ENCODE measurements around the gene CORO7.
"Not testable (repeated sequence)": the region's sequence is repeated elsewhere in the genome, so short reads cannot be mapped to it uniquely, and the experiment has no call there.

Gene CORO7

DNA sequence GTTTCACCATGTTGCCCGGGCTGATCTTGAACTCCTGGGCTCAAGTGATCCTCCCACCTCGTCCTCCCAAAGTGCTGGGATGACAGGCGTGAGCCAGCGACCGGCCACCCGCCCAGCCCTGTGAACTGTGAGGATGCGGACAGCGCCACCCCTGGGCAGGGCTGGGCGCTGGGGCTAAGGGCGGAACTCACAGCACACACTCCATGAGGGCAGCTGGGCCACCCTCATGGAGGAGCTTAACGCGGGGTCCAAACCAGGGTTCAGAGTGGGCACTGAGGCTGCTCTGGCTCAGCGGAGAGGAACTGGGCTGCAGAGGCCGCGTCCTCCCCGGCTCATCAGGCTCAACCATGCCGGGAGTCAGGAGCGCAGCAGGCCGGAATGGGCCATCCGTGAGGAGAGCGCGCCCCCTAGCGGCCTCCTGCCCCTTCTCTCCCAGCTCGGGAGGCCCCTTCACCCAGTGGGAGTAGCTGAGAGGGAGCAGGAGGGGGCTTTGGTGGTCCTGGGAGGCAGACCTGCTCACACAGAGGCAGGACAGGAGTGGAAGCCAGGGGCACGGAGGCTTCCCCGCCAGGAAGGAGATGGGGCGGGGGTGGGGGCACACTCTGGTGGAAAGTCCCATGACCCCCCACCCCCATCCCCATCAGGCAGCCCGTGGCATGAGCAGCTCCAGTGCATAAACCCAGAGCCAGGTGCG, 13.8 kb downstream of the CORO7 start:
- H3K4me3 ChIP-seq (replicated peaks in 1 of 2; ENCODE audit: low read depth in 2 of 2, low read length in 2 of 2), result peak overlapping the region; percentile 11 to 18
- TF ChIP-seq, protein P1, sequence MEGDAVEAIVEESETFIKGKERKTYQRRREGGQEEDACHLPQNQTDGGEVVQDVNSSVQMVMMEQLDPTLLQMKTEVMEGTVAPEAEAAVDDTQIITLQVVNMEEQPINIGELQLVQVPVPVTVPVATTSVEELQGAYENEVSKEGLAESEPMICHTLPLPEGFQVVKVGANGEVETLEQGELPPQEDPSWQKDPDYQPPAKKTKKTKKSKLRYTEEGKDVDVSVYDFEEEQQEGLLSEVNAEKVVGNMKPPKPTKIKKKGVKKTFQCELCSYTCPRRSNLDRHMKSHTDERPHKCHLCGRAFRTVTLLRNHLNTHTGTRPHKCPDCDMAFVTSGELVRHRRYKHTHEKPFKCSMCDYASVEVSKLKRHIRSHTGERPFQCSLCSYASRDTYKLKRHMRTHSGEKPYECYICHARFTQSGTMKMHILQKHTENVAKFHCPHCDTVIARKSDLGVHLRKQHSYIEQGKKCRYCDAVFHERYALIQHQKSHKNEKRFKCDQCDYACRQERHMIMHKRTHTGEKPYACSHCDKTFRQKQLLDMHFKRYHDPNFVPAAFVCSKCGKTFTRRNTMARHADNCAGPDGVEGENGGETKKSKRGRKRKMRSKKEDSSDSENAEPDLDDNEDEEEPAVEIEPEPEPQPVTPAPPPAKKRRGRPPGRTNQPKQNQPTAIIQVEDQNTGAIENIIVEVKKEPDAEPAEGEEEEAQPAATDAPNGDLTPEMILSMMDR (IDR thresholded peaks at IDR 0.05; ENCODE audit: low read depth, low read length), result peak; percentile 72

DNA sequence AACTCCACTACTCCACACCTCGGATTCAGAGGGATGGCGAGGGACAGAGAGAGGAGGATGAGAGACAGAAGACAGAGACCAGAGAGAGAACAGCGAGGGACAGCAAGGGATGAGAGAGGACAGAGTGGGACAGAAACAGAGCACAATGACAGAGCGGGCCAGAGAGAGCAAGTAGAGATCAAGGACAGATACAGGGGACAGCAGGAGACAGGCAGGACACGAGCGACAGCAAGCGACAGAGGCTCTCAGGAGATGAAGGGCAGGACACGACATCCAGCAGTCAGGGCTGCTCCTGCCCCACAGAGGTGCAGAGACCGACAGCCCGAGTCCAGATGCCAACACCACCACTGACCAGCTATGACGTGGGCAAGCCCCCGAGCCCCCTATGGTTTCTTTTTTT, 14.9 kb downstream of the CORO7 start:
- no peak for DNase-seq (ENCODE audit: low read depth in 2 of 2)
- H3K4me3 ChIP-seq (replicated peaks in 1 of 2; ENCODE audit: low read depth in 2 of 2, low read length in 2 of 2), result no peak overlapping the region
- TF ChIP-seq, protein P1 (IDR thresholded peaks at IDR 0.05; ENCODE audit: low read depth, low read length), result no peak

More for the DNA sequence above, 13.8 kb downstream of the CORO7 start:
- peak; percentile 77 to 81 for DNase-seq (ENCODE audit: low read depth in 2 of 2)

DNA sequence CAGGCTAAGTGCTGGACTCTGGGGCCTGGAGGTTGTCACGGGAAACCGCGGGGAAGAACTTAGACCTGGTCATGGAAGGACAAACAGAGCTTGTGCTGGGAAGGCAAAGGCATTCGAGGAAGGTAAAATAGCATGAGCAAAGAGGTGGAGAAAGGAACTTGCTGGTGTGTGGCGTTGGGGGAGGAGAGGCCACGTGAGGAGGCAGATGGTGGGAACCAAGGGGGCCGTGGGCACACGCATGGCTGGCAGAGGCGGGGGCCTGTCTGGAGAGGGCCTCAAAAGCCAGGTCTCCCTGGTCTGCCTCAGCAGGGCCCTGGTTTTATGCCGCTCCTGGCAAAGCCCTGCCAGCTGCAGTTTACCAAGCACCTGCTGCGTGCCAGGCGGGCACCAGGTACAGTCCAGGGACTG, 15.3 kb downstream of the CORO7 start:
- TF ChIP-seq, protein P1 (IDR thresholded peaks at IDR 0.05; ENCODE audit: low read depth, low read length), result no peak
- no peak for DNase-seq (ENCODE audit: low read depth in 2 of 2)
- H3K4me3 ChIP-seq (replicated peaks in 1 of 2; ENCODE audit: low read depth in 2 of 2, low read length in 2 of 2), result no peak overlapping the region

DNA sequence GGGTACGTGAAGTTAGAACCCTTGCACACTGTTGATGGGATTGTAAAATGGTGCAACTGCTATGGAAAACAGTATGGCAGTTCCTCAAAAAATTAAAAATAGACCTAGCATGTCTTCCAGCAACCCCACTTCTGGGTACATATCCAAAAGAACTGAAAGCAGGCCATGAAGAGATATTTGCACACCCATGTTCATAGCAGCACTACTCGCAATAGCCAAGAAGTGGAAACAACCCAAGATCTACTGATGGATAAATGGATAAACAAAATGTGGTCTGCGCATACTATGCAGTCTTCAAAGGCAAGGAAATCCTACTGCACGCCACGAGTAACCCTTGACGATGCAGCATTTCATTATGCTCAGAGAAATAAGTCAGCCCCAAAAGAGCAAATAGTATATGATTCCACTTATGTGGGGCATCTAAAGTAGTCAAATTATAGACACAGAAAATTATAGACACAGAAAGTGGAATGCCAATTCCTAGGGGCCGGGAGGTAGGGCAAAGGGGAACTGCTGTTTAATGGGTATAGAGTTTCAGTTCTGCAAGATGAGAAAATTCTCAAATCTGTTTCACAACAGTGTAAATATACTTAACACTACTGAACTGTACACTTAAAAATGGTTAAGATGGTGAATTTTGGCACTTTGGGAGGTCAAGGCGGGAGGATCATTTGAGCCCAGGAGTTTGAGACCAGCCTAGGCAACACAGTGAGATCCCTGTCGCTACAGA, 17.2 kb downstream of the CORO7 start:
- H3K4me3 ChIP-seq (replicated peaks in 1 of 2; ENCODE audit: low read depth in 2 of 2, low read length in 2 of 2), result no peak overlapping the region
- TF ChIP-seq, protein P1 (IDR thresholded peaks at IDR 0.05; ENCODE audit: low read depth, low read length), result no peak

DNA sequence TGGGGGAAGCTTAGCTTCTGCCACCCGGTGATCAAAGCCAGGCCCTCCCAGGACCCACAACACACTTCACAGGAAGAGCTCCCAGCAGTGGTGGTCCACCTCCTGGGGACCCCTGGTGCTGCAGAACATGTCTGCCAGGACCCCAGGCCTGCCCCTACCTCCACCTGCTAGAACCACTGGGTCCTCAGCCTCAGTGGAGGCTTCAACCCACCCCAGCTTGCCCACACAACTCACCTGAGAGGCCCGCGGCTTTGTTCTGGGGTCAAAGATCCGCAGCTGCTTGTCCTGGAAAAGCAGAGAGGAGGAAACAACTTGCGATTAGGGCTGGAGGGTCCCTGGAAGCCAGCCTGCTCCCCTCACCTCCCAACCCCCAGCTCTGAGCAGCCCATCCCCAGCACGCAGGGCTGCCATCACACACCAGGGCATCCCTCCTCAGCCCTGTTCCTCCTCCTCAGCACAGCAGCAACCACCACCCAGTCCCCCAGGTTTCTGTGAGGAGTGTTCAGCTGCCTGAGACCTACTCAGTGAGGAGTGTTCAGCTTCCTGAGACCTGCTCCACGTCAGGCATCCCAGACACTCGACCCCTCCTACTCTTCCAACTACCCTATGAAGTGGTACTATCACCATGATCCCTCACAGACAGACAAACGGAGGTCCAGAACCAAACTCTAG, 21.2 kb downstream of the CORO7 start:
- H3K4me3 ChIP-seq (replicated peaks in 1 of 2; ENCODE audit: low read depth in 2 of 2, low read length in 2 of 2), result no peak overlapping the region
- DNase-seq (ENCODE audit: low read depth in 2 of 2), result no peak
- TF ChIP-seq, protein P1 (IDR thresholded peaks at IDR 0.05; ENCODE audit: low read depth, low read length), result no peak

More for the DNA sequence above, 17.2 kb downstream of the CORO7 start:
- DNase-seq (ENCODE audit: low read depth in 2 of 2), result no peak

DNA sequence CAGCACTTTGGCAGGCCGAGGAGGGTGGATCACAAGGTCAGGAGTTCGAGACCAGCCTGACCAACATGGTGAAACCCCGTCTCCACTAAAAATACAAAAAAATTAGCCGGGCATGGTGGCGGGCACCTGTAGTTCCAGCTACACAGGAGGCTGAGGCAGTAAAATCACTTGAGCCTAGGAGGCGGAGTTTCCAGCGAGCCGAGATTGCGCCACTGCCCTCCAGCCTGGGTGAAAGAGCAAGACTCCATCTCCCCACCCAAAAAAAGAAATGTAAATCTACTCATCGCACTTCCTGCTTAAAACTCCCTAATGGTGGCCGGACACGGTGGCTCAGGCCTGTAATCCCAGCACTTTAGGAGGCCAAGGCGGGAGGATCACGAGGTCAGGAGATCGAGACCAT, 22.5 kb downstream of the CORO7 start:
- not testable (repeated sequence) for H3K4me3 ChIP-seq (replicated peaks in 1 of 2; ENCODE audit: low read depth in 2 of 2, low read length in 2 of 2); DNase-seq (ENCODE audit: low read depth in 2 of 2)

DNA sequence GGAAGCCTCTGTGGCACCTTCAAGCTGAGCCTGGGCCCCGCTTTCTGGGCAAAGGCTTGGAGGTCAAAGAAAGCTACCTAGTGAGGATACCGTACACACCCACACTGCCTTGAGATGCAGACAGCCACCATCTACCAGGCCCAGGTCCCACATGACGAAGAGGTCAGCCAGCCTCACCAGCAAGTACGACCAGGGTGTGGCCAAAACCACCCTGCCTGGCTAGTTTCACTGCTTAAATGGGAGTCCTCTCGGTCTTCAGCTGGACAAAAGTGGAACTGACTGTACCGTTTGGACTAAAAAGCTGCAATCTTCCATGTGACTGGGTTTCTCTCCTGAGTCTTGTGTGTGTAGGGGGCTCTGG, 23.2 kb downstream of the CORO7 start:
- DNase-seq (ENCODE audit: low read depth in 2 of 2), result no peak
- H3K4me3 ChIP-seq (replicated peaks in 1 of 2; ENCODE audit: low read depth in 2 of 2, low read length in 2 of 2), result no peak overlapping the region

More for the DNA sequence above, 23.2 kb downstream of the CORO7 start:
- TF ChIP-seq, protein P1 (IDR thresholded peaks at IDR 0.05; ENCODE audit: low read depth, low read length), result no peak

Data from cardiac fibroblast (primary cell).